Measurements from ENCODE around the gene TMEFF1.

DNA sequence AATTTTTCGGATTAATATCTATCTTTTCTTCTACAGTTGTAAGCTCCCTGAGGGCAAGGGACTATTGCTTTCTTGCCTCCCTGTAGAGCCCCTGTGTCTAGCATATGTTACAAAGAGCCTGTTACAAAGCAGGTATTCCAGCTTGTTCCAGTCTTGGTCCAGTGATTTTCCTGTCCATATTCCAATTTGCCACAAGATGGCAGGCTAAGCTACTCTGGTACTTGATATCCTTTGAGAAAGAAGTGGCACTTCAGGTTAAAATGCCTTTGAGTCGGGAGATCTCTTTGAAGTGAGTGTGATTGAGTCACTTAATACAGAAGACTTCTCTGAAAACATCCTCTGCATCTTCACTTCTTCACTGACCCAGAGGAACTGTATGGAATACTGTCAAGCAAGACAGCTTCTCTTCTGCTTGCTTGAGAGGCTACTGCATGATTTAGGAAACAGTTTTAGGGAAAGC, 129.4 kb downstream of the TMEFF1 start:
- TF ChIP-seq, protein P1, sequence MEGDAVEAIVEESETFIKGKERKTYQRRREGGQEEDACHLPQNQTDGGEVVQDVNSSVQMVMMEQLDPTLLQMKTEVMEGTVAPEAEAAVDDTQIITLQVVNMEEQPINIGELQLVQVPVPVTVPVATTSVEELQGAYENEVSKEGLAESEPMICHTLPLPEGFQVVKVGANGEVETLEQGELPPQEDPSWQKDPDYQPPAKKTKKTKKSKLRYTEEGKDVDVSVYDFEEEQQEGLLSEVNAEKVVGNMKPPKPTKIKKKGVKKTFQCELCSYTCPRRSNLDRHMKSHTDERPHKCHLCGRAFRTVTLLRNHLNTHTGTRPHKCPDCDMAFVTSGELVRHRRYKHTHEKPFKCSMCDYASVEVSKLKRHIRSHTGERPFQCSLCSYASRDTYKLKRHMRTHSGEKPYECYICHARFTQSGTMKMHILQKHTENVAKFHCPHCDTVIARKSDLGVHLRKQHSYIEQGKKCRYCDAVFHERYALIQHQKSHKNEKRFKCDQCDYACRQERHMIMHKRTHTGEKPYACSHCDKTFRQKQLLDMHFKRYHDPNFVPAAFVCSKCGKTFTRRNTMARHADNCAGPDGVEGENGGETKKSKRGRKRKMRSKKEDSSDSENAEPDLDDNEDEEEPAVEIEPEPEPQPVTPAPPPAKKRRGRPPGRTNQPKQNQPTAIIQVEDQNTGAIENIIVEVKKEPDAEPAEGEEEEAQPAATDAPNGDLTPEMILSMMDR (IDR thresholded peaks at IDR 0.05): peak in 2 of 4 experiments; percentile 37 to 52
- TF ChIP-seq EP300 (IDR thresholded peaks at IDR 0.05): no peak

All from sigmoid colon (tissue), 4 donors.